HG03064 (cell line): ENCODE data around the gene PODXL2.

Source experiments
- ATAC-seq: cut with Tn5 transposase; IDR thresholded peaks from one replicate; pipeline ENCODE4 v1.9.1; 2021; ENCODE audit warnings: low read depth; ENCODE audit not compliant: unreplicated experiment

The PODXL2 gene

DNA sequence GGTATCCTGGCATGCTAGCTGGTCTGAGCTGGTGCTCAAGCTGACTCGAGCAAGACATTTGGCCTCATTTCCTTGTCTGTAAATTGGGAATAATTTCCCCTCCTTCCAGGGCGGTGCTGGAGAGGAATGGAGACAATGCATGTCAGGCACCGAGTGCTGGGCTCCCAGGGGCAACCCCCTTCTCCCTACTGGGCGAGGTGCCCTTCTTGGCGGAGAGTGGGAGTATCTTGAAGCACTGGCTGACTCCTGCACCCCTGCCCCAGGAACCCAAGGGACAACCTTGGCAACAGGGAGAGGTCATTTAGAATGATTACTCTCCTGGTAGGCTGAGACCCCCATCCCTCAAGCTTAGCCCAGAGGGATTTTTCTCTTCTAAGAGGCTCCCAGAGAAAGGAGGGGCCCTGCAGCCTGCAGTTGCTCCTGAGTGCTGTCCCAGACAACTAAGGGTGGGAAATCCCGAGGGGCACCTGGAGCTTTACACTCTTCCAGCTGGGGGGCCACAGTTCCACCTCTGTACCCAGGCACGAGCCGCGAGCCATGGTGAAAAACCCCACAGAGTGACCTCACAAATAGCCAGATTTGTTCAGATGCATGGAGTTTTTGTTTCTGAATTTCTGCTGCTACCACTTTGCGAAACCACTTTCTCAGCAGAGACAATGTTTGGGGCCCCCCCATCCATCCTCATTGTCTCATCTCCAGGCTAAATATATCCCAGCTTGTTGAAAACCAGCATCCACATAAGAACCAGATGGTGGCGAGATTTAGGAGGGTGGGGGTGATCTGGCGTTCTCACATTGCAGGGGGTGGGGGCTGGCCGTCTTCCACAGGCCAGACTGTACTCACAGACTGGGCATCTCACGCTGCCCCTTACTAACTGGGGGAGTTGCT lies 88.6 kb downstream of the PODXL2 start:
- no peak for ATAC-seq

DNA sequence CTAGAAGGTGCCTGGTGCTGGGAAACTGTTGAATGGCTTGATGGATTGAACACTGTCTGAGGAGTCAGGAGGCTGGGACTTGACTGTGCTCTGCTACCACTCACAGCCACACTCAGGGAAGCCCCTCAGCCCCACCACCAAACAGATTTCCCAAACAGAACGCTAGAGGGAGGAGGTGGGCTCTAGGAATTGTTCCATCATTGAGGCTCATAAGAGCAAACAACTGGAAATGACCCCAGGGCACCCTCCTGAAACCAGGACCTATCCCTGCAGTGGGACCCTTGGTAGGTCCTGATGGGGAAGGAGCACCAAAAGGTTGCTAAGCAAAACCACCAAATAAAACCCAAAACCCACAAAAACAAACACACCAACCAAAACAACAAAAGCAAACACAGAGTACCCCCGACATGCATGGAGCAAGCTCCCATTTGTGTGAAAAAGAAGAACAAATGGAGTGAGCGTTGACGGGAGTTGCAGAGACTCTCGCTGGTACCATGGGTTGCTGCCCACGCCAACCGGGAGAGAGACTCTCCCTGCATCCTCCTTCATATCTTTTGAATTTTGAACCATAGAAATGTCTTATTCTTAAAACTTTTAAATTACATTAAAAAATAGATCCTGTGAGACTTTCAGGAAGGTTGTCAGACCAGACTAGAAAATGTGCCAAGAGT lies 89.4 kb downstream of the PODXL2 start:
- ATAC-seq, result no peak

DNA sequence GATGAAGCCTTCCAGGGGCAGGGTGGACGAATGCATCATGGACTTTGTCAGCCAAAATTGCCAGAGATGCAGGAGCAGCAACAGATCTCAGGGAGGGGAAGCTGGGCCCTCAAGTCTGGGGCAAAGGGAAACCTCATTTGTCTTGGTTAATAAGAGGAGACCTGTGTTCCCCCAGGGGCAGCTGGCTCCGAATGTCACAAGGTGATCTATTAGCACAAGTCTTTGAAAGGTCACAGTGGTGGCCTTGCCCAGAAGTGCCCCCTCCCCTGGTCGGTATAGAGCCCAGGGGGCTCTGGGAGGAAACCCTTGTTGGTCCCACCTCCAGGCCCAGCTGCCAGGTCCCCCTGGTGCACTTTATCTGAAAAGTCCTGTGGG lies 89.9 kb downstream of the PODXL2 start:
- ATAC-seq, result no peak

DNA sequence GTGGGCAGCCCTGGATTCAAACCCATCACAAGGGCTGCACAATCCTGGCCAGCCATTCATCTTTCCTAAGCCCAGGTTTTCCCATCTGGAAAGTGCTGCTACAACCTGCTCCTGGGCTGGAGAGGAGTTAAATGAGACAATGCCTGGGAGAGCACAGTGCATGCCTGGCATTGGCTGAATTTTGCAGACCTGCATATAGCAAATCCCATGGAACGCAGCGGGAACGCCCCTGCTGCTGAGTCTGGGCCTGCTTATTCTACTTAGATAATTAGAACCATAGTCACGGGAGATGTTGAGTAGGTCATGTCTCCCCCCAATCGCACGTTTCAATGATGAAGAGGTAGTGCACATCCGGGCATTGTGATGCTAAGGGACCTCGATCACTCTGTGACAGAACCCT lies 90.4 kb downstream of the PODXL2 start:
- no peak for ATAC-seq

DNA sequence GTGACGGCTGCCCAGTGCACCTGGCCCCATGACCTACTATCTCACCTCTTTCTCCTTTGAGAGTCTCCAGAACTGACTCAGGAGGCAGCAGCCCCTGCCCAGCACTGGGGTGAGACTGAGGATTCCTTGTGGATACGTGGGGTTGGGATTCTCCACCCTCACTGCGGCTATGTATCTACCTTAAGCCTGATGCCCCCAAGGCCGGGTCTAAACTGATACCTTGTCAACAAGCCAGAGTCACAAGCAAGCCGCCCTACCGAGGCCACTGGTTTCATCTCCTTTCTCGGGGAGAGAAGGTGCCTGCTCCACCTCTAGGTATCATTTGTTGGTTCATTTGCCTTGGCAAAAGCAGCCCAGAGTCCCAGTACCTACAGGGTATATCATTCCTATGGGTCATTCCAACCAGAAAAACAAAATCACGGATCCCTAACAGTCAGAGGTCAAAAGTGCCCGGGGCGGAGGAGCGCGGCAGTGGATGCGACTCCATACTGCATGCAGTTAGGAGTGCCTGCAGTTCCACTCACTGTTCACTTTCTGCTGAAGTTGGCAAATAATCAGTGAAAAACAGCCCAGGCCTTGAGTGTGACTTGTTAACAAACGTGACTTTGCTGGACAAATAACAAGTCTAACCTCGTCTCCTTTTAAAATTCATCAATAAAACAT lies 91.3 kb downstream of the PODXL2 start:
- no peak for ATAC-seq

DNA sequence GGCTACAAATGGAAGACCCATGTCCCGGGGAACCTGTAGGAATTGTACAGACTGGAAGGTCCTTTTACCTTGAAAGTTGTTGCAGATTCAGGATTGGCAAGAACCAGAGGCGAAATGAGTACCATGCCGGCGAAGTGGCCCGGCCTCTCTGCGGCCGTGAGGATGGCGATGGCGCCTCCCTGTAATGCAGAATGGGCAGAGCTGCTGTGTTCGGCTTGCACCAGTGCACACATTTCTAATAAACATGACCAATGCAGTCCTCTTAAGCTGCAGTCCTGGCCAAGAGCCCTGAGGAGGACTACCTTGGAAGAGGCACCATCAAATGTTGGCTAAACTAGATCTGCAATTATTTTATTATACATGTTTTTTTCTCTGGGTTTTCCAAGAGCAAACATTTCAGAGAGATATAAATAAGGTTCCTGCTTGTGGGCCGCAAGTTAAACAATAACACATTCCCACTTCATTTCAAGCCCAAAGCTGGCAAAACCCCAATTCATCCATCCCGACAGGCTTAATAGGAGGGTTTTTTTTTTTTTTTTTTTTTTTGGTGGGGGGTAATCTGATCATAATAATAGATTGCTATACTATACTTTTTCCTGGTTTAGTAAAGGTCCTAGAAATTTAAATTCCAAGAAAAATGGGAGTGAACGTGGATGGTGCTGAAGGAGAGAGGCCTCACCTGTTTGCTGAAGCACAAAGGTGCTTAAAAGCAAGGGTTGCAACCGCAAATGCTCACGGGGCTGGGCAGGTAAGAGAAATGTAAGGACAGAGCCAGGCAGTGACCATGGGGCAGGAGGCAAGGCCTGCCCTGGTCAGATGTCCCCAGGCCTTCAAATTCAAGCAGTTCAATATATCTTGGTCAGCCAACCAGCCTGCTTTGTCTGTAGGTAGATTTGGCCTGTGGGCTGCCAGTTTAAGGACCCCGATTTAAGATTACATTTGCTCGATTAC lies 92.3 kb downstream of the PODXL2 start:
- ATAC-seq, result no peak

DNA sequence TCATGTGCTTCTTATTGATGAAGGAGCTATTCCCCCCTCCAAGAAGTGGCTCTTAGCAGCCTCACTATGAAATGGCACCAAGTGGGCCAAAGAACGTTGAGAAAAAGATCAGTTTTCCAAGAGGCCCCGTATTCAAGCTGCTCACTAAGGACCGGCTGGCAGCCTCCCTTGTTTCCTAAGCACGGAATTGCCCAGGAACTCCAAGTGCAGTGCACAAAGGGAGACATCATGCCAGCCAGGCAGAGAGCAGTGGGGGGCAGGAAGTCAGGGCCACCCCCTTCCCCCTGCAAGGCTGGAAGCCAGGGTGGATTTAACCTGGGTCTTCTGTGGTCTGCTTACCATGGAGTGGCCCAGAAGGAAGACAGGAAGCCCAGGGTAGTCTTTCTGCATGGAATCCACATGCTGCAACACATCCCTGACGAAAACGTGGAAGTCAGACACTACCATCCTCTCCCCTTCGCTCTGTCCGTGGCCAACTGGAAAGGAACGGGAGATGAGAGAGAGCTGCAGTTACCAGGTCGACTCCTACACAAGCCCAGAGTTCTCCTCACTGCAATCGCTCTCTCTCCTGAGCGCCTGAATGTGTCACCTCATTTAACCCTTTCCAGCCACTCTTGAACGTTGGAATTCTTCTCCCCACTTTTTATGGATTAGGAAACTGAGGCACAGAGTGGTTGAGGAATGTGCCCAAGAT lies 93.3 kb downstream of the PODXL2 start:
- no peak for ATAC-seq
